BJ (cell line): ENCODE results near the gene NUDT16L1. TPM values are rescaled to one million over a fixed set of nuclear protein-coding genes. Genes with fewer than 3 reads are reported as not detected.

Source experiments
- CTCF ChIA-PET: fragments of 350-600 bp; formaldehyde crosslinking; extraction: SDS; loops from one replicate; lab custom pipeline; 2021; ENCODE audit warnings: antibody characterized with exemption, inconsistent platforms; lab: Yijun Ruan, JAX
- POLR2A ChIA-PET: fragments of 300-600 bp; sonication (Branson Sonifier 250); formaldehyde crosslinking; extraction: SDS; loops from one replicate; lab custom pipeline; 2021; ENCODE audit warnings: antibody characterized with exemption; lab: Charles Lee
- DNase-seq: peaks from one replicate; pipeline ENCODE4 v3.0.0-alpha.2; 2011; ENCODE audit warnings: low read depth
- H3K27me3 ChIP-seq: 2 replicates; pipeline ENCODE4 v1.6.0; 2011; ENCODE audit warnings: low read length; ENCODE audit not compliant: control insufficient read depth, insufficient read depth
- H3K36me3 ChIP-seq: 2 replicates; pipeline ENCODE4 v1.5.1; 2011; ENCODE audit warnings: low read length; ENCODE audit not compliant: control insufficient read depth, insufficient read depth
- H3K4me3 ChIP-seq: 2 replicates; pipeline ENCODE4 v1.5.1; 2011; ENCODE audit warnings: low read depth, mild to moderate bottlenecking, control low read depth, low read length
- CTCF ChIP-seq: IDR thresholded peaks from 2 replicates; pipeline ENCODE4 v1.5.1; 2011; ENCODE audit warnings: low read depth, mild to moderate bottlenecking, control low read depth, inconsistent platforms, low read length, moderate library complexity; ENCODE audit not compliant: insufficient read depth
- polyA plus RNA-seq: library from polyadenylated mRNA; depleted of rRNA; stranded (reverse); fragments of >200 nt; gene quantifications from 2 replicates; pipeline ENCODE4 v1.2.3, GENCODE V29; 2011

The NUDT16L1 gene
- polyA plus RNA-seq, 1 experiment: 33.3 TPM

GRCh38 chr16:4700380-4700996, 7.1 kb downstream of the NUDT16L1 start:
- ChIA-PET CTCF (no interaction called here), POLR2A (interaction anchor here (0.6 kb wide), 1 partner anchor 230 kb away, joined by 3 read pairs; no protein-coding TSS in a partner anchor)
- no peak overlapping the region for H3K4me3 ChIP-seq

GRCh38 chr16:4700997-4701743, 7.8 kb downstream of the NUDT16L1 start:
- H3K4me3 ChIP-seq: no peak overlapping the region
- no peak for TF ChIP-seq CTCF
- H3K36me3 ChIP-seq: peaks cover 48% of the 10 kb centered on the region
- no peaks in the 10 kb centered on the region for H3K27me3 ChIP-seq
- ChIA-PET CTCF (no interaction called here), POLR2A (no interaction called here)
- no peak for DNase-seq

More at GRCh38 chr16:4700380-4700996, 7.1 kb downstream of the NUDT16L1 start:
- Histone ChIP-seq H3K27me3 (no peaks in the 10 kb centered on the region), H3K36me3 (peaks cover 53% of the 10 kb centered on the region)
- no peak for DNase-seq
- no peak for TF ChIP-seq CTCF

- Histone ChIP-seq H3K27me3 (no peaks in the 10 kb centered on the region), H3K36me3 (peaks cover 45% of the 10 kb centered on the region), H3K4me3 (no peak overlapping the region)
- no peak for TF ChIP-seq CTCF
- POLR2A ChIA-PET: no interaction called here
- CTCF ChIA-PET: no interaction called here
- no peak for DNase-seq
Measured at GRCh38 chr16:4701791-4702465, 8.6 kb downstream of the NUDT16L1 start.

- DNase-seq: no peak
- Histone ChIP-seq H3K27me3 (no peaks in the 10 kb centered on the region), H3K4me3 (no peak overlapping the region), H3K36me3 (peaks cover 40% of the 10 kb centered on the region)
- ChIA-PET POLR2A (no interaction called here), CTCF (no interaction called here)
- no peak for TF ChIP-seq CTCF
Measured at GRCh38 chr16:4702466-4702808, 9.1 kb downstream of the NUDT16L1 start.

- TF ChIP-seq CTCF: no peak
- CTCF ChIA-PET: interaction anchor here (0.6 kb wide), 1 partner anchor 198 kb away, joined by 3 read pairs; no protein-coding TSS in a partner anchor
- DNase-seq: no peak
- Histone ChIP-seq H3K27me3 (no peaks in the 10 kb centered on the region), H3K4me3 (no peak overlapping the region), H3K36me3 (peaks cover 28% of the 10 kb centered on the region)
- POLR2A ChIA-PET: no interaction called here
Measured at GRCh38 chr16:4703906-4704305, 10.5 kb downstream of the NUDT16L1 start.
